Measurements from ENCODE around the gene SATB2.
A peak's percentile ranks its signal among the peaks of the same experiment; 100 is the strongest.

The SATB2 gene

DNA sequence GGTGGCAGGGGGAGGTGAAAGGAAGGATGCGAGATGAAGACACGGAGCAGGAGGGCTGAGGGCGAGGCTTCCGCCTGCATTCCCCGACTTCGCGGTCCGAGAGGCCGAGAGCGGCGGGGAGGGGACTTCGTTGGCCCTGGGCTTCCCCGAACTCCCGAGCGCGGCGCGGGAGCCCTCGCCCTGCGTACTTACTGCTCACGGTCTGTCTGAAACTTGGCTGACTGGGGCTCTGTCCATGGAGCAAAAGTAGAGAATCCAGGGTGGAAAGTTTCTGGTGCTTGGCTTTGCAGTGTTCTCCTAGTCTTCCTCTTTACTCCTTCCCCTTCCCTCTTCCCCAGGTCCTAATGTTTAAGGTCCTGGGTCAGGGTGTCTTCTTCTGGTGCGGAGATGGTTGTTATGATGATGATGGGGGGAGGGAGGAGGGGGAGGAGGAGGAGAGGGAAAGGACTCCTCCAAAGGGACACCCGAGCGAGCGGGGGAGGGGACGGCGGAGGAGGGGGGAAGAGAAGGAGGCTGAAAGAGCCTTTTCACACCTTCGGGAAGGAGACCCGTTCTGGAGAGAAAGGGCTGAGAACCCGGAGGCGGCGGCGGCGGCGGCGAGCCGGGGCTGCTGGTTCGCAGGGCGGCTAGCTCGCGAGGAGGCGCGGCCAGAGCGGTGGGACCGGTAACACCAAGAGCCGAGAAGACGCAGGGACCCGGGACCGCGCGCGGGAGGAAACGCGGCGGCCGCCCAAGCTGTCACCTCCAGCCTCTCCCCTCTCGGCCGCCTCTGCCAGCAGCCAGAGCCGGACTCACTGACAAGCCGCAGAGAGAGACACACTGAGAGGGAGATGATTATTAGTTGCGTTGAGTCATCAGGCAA is at the start of gene SATB2:
Gene SATB2, minus strand, starts transcription at position 793 of the 862 bp plus-strand sequence. CDS start 1,902 bp downstream, outside the sequence.
- DNase-seq, result peak; percentile 51 to 75

DNA sequence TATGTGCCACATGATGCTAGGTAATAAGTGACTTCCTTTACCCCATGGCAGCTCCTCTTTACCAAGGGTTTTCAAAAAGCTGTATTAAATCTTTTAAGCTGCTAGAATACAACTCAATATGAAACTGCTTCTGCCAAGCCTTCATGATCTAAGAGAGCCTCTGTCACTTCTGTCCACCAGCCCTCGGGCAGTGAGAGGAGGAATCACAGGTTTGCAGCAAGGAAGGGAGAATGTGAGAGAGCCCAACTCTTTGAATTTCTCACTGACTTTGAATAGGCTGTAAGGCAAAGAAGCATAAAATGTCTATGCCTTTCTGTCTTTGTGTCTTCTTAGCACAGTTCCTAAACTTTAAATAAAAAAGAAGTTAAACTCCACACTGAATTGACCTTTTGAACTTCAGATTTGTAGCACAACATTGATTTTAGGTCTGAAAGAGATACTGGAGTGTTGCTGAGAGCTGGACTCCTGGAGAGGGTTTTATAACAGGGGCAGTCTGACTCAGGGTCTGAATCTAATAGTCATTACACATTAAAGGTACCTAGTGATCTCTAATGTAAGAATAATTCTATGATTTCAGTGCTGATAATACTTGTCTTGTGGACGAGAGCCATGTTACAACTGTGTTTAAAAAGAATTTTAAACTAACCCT is 48.1 kb upstream of the SATB2 start:
- DNase-seq, result no peak

DNA sequence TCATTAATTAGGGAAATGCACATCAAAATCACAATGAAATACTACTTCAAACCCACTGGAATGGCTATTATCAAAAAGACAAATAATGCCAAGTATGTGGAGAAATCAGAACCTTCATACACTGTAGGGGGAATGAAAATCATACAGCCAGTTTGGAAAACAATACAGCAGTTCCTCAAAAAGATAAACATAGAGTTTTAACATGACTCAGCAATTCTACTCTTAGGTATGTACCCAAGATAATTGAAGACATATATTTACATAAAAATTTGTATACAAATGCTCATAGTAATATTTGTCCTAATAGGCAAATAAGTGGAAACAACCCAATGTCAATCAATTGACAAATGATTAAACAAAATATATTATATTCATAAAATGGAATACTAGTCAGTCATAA is 45.4 kb upstream of the SATB2 start:
- DNase-seq, result no peak

DNA sequence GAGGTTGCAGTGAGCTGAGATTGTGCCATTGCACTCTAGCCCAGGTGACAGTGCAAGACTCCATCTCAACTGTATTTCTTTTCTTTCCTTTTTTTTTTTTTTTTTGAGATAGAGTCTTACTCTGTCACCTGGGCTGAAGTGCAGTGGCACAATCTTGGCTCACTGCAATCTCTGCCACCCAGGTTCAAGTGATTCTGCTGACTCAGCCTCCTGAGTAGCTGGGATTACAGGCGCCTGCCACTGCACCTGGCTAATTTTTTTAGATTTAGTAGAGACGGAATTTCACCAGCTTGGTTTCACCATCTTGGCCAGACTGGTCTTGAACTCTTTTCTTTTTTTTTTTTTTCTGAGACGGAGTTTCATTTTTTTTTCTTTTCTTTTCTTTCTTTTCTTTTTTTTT is 41.3 kb upstream of the SATB2 start:
- DNase-seq, result no peak

DNA sequence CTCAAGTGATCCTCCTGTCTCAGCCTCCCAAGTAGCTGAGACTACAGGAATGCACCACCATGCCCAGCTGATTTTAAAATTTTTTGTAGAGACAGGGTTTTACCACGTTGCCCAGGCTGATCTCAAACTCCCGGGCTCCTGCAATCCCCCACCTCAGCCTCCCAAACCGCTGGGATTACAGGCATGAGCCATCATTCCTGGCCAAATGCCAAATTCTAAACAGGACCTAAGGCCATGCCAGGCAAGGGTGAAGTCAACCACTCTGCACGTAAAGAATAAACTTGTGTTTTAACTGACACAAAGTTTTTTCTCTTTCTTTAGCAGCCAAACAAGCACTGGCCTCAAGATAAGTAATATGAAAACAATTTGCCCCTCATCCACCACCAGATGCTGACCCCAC is 37.4 kb upstream of the SATB2 start:
- DNase-seq, result no peak

DNA sequence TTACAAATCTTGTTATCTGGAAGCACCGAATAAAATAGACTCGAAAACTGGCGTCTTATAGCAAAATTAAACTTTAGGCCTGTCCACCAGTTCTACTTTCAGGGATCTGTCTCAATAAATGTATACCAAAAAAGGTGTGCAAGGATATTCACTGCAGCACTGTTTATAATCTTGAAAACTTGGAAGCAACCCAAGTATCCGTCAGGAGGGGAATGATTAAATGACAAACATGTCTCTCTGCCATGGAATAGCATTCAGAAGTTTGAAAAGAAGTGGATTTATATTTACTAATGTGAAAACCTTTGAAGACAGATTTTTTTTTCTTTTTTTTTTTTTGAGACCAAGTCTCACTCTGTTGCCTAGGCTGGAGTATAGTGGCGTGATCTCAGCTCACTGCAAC is 32.3 kb upstream of the SATB2 start:
- DNase-seq, result no peak

DNA sequence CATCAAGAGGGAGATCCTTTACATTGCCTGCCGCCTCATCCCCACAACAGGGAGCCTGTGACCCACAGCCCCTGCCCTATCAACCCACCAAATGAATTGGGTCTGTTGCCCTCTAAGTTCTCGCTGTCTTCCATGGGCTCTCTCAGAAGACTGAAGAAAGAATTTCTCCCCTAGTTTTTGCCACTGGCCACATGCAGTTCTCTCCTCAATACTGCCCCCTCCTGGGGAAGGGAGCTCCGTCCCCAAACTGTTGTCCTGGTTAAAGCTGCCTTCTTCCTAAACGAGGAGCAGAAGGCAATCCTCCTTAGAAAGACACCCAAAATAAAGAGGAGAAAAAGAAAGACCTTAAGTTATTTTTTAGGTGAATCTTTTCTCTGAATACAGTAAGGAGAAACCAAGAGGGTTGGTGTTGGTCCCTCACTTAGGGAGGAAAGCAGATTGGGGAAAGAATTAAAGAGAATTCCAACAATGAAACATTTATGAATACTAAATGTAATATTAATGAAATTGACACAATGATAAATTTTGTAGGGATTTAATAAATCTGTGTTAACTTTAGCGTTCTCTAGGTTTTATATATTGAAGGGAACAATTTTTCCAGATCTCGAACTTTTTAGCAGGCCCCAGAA is 31.1 kb upstream of the SATB2 start:
- peak; percentile 31 to 35 for DNase-seq

DNA sequence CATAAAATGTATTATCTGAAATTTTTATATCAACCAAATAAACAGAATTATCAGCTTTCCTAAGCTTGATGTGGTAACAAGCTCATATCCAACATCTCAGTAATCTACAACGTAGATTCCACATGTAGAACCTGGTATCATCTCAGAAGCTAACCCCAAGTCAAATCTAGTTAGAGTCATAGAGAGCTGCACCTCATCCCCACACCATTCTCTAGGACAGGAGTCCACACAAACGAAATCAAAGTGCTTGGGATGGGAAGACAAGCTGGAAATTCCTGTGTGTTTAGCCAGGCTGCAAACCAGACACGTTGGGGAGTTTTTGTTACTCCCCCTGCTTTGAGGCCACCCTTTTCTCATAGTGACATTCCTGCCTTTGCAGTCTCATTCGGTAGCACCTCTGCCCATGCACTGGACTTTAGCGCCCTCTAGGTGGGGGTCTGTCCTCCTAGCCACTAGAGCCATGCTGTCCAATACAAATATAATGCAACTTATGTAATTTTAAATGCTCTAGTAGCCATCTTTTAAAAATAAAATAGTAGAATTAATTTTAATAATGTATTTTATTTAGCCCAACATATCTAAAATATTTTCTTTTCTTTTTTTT is 28.1 kb upstream of the SATB2 start:
- peak; percentile 58 to 64 for DNase-seq

DNA sequence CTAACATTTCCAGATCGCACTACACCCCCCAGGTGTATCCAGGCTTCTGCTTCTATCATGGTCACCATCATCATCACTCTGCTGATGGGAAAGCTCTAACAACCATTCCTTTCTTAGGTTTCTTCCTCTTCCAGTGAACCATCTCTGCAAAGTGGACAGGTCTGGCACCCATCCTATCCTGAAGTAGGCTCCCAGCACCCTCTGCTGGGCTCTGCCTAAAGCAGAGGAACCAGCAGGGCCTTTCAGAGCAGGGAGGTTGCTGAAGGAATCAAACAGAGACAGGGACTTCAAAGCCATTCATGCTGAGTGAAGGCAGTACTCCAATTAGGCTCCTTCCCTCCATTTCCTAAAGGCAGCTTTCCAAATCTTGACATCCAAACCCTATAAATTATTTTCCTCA is 27.2 kb upstream of the SATB2 start:
- peak in 1 of 2 experiments; percentile 29 for DNase-seq

DNA sequence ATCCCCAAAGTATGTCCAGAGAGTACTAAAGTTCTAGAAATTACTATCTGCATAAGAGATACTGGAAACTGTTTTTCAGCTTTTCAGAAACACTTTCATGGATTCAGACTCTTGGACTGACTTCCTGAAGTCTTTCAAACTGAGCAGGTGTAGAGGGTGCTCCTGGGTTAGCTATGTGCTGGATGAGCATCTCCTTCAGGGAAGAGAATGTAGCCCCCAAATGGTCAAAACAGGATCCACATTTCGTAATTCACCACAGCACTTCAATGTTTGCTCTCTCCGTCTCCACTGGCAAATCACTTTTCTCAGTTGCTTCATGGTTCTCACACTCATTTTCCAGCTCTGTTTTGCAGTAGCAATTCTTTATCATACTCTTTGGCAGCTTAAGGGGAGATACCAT is 23.2 kb upstream of the SATB2 start:
- no peak for DNase-seq

DNA sequence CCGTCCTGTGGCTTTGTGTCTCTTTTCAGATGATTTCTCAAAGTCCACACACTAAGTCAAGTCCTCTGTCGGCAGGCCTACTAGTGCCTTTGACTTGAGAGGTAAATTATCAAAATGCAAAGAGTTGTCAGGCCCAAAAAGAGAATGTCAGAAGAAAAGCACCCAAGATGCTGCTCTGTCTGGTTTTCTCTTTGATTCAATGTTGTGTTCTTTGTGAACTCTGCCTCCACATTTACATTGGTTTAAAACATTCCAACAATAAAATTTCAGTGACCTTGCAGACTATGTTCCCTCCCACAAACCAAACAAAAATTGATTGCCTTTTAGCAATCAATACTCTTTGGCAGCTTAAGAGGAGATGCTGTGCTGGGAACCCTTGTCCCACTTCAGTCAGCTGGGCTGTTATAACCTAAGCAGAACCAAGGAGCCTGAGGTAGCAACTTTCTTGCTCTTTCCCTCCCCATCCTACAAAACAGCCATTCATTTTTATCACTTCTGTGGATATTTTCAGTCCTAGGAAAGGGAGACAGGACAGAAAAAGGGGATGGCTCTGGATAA is 19.6 kb upstream of the SATB2 start:
- no peak for DNase-seq

DNA sequence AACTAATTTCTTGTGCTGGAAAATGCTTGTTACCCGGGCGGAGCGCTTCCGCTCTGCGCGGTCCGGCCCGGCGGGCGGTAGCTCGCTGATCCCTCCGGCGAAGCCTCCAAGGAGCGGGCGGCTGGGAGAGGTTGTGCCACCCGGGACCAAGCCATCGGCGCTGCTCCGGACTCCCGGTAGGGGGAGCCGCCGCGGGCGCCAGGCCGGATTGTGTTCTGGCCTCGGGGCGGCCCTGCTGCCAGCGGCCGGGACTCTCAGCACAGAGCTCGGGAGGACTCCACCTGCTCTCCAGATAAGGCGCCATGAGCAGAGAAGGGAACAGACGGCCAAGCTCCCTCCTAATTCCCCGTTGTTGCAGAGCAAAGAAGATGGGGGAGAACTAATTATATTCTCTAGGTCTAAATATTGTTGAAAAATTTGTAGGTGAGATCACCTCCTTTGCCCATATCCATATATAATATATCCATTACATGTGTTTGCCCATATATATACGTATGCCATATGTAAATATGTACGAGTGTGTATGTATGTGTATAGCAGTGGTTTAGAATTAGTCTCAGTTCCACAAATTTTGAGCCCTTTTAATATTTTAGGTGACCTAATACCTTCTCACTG is 13.8 kb upstream of the SATB2 start:
- no peak for DNase-seq

DNA sequence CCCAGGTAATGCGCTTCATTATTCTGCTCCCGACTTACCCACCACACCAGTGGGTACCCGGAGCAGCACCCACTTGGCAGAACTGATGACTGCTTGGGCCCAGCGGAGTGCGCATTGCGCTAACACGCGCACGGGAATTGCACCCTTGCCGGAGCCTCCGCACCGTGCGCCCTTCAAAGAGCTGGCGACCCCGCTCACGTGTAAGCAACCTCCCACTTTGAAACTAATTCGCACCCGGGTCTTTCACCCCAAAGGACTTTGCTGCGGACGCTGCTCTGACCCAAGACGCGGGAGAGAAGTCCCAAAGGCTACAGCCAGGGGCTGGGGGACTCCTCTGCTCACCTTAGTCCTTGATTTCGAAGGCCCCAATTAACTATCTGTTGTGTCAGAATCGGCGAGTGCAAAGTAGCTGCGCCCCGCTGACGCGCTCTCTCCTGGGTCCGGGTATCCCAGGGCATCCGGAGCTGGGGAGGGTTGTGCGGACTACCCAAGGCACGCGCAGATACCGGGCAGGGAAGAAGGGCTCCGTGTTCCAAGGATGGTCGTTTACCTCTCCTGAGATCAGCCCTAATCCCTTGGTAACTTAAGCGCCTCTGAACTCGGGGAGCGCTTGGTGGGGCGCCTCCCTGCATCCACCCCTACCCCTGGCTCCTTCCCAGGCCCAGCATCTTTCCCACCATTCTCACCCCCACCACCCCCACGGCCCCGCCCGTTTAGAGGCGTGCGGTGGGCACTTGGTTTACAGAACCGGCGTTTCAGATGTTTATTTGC is 13.1 kb upstream of the SATB2 start:
- no peak for DNase-seq

DNA sequence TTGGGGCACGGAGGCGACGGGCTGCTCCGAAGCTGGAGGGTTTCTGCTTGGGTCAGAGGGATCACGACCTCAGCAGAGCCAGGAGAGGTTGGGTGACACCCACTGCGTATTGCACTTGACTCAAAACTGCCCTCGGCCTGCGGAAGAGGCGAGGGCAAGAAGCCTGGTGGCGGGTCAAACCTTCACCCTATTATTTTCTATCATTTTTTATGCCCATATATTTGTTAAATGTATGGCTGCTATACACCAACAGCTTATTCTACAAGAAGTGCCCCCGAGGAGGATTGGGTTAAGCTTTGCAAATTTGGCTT is 12.6 kb upstream of the SATB2 start:
- DNase-seq, result no peak

DNA sequence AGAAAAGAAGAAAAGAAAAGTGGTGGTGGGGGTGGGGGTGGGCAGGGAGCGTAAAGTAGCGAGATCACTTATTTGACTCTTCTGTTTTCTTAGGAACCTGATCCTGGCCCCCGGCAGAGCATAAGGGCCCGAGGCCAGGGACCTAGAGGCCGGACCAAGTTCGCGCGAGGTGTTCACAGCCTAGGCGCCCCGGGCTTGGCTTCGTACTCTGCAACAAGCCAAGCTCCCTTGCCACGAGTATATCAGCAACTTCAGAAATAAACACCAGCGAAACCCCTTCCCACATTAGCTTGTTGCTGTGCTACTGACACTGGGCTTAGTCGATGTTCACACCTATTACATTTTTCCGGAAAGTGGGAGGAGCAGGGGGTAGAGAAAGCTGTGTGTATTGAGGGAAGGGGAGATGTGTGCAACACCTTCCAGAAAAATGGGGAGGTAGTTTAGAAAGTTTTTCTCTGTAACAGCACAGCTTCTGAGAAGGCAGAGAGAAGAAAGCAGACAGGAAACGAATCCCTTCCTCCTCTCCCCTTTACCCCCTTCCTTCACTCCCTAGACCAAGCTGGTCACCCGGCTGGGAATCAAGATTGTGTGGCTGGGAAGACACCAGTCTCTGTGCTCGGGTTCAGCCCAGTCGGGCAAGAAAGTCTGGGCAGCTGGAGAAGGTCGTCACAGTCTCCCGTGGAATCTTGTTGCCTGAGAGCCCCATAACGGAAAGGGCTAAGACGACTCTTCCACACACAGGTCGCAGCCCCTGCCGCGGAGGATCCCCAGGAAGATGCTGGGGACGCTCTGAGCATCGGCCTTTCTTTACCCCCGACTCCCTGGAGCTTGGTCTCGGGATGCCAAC is 12.0 kb upstream of the SATB2 start:
- DNase-seq, result no peak

DNA sequence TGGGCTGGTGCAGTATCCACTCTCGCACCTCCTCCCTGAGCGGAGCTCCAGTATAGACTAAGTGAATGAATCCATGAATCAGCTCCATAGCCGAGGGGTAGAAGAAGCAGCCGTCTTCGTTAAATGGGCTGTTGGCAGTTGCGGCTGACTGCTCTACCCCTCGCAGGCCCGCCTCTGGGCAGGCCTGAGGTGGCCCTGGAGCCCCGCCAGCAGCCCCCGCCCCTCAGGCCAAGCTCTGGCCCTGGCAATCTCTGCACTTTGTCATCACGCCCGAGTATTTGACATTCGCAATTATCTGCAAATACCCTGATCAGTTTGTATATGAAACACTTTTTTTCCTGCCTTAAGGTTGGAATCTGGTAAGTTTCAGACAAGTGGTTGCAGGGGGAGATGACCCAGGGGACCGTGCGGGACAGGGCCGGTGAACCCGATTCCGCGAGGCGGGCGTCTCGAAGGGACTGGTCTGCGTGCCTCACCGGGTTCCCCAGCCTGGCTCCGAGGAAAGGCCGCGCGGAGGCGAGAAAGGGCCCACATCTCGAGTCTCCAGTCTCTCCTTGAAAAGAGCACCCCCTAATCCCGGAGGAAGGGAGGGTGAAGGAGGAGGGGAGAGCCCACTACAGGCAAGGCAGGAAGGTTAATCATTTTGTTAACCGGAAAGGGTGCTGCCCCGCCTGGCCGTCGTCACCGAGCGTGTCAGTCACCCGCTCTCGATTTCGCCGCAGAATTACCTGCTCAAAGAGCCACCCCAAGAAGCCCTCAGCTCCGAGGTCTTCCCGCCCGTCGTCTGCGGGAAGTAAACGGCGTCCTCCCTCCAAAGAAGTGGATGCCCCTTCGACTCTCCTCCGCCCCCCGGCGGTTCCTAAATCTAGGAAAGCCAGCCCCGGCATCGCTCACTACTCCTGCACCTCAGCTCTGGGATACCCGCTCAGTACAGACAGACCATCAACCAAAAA is 11.1 kb upstream of the SATB2 start:
- no peak for DNase-seq

DNA sequence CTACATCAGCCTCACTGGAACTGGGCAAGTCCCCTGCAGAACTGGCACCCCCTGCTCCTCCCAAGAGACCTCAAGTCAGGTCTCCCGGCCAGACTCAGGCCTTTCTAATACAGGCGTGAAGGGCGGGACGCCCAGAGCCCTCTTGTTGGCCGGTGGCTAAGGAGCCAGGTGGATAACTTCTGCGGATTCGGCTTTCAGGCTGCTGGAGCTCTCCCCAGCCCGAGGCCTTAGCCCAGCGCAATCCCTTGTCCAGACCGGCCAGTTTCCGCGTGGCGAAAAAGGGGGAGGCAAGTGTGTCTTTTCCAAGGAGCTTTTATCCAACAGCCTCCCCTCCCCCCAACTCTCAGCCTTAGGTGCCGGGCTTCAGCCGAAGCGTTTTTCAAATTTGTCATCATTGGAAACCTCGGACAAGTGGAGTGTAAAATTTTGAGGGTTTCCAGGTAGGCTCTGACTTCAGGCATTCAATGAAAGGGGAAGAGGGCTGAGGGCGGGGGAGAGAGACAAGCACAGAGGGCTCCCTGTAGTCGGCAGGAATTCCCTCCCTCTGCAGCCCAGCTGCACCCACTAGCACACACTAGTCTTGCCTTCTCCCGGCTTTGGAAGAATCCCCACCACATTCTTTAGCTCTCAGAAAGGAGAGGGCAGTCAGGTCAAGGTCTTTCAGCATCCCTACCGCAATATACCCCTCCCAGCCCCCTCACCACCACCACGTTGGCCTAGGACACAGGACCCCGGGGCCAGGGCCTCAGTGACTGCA is 9.5 kb upstream of the SATB2 start:
- no peak for DNase-seq

DNA sequence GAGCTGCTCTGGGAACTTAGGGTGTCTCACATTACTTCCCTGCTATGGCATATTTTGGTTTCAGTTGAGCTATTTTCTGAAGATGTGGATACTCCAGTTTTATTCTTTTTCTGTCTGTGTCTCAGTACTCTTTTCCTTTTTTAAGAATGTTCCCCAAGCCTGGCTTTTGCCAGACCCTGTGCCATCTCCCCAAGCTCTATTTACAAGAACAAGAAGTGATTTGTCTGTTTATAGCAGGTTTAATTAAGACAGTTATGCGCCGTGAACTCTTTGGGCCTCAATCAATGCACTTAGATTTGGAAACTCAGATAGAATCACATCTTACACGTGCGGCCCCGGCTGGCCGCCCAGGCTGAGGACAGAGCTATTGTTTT is 8.9 kb upstream of the SATB2 start:
- no peak for DNase-seq

DNA sequence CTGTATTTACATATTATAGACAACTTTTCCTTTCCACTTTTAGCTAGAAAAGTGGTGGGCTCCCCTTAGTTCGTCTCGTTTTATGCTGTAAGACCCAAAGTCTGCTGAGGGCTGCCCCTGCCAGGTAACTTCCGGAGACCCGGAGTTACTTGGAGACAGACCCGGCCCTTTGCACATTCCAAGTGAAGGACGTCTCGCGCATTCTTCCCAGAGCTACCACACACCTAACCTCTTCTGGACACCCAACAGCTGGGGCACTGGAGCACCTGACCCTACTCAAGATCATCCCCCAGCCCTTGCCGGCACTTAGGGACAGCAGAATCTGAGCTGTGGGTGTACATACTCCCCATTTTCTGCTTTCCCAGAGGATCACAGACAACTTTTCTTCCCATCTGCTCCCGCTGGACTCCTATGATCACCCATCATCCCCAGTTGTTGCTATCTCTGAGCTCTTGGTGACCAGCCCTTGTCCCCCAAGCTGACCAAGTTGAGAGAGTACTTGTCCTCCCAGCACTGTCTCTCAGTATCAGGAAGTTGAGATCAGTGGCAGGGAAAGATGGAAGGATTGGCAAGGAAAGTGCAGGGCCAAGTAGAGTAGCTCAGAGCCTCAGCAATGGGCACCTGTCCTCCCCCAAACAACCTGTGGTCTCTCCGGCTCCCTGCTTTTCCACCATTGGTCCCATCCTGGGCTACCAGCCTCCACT is 8.4 kb upstream of the SATB2 start:
- DNase-seq, result no peak

All from NCI-H2081 (cell line).